ENCODE data around the gene UTP15. TPM values are rescaled to one million over a fixed set of nuclear protein-coding genes. Genes with fewer than 3 reads are reported as not detected.

The UTP15 gene
- total and polyA plus RNA-seq, 4 donors = 4.4 to 22.1 (median 12.3) TPM

- H3K4me3 ChIP-seq = no peak overlapping the region
- peaks cover 0 to 8% (median 6%) of the 10 kb centered on the region in 5 donors for H3K4me1 ChIP-seq (ENCODE audit: control insufficient read depth in 5 of 5, insufficient read depth in 5 of 5, low read length in 5 of 5)
Observed at GRCh38 chr5:73629456-73629855, 63.9 kb downstream of the UTP15 start.

GRCh38 chr5:73630765-73631164 lies 65.2 kb downstream of the UTP15 start:
- Histone ChIP-seq H3K27me3 (ENCODE audit: control insufficient read depth in 3 of 3, insufficient read depth in 3 of 3, low read length in 2 of 3) (peaks cover 0 to 23% (median 8%) of the 10 kb centered on the region in 3 donors), H3K4me1 (ENCODE audit: control insufficient read depth in 5 of 5, insufficient read depth in 5 of 5, low read length in 5 of 5) (peaks cover 0 to 8% (median 4%) of the 10 kb centered on the region in 5 donors), H3K9ac (ENCODE audit: insufficient read depth in 1 of 2, low read length in 2 of 2) (no peak overlapping the region), H3K36me3 (ENCODE audit: control insufficient read depth in 4 of 4, insufficient read depth in 4 of 4, low read length in 4 of 4) (no peaks in the 10 kb centered on the region), H3K9me3 (ENCODE audit: control insufficient read depth in 4 of 4, insufficient read depth in 3 of 4, low read length in 3 of 4) (no peaks in the 10 kb centered on the region), H3K27ac (ENCODE audit: low read depth in 1 of 2, low read length in 1 of 2) (no peak overlapping the region), H3K4me3 (no peak overlapping the region)
- DNase-seq (no peak), ATAC-seq (ENCODE audit: insufficient read depth, low FRiP score) (no peak)
- no peak for TF ChIP-seq CTCF (IDR thresholded peaks at IDR 0.05; ENCODE audit: control extremely low read depth, extremely low read depth)

More at GRCh38 chr5:73629456-73629855, 63.9 kb downstream of the UTP15 start:
- Histone ChIP-seq H3K9ac (ENCODE audit: insufficient read depth in 1 of 2, low read length in 2 of 2) (no peak overlapping the region), H3K36me3 (ENCODE audit: control insufficient read depth in 4 of 4, insufficient read depth in 4 of 4, low read length in 4 of 4) (no peaks in the 10 kb centered on the region), H3K9me3 (ENCODE audit: control insufficient read depth in 4 of 4, insufficient read depth in 3 of 4, low read length in 3 of 4) (no peaks in the 10 kb centered on the region), H3K27me3 (ENCODE audit: control insufficient read depth in 3 of 3, insufficient read depth in 3 of 3, low read length in 2 of 3) (peaks cover 0 to 27% (median 8%) of the 10 kb centered on the region in 3 donors), H3K27ac (ENCODE audit: low read depth in 1 of 2, low read length in 1 of 2) (no peak overlapping the region)
- ATAC-seq (ENCODE audit: insufficient read depth, low FRiP score) = no peak
- DNase-seq = no peak
- no peak for TF ChIP-seq CTCF (IDR thresholded peaks at IDR 0.05; ENCODE audit: control extremely low read depth, extremely low read depth)

- Histone ChIP-seq H3K9me3 (ENCODE audit: control insufficient read depth in 4 of 4, insufficient read depth in 3 of 4, low read length in 3 of 4) (no peaks in the 10 kb centered on the region), H3K27ac (ENCODE audit: low read depth in 1 of 2, low read length in 1 of 2) (no peak overlapping the region), H3K4me1 (ENCODE audit: control insufficient read depth in 5 of 5, insufficient read depth in 5 of 5, low read length in 5 of 5) (peaks cover 0 to 4% (median 3%) of the 10 kb centered on the region in 5 donors), H3K9ac (ENCODE audit: insufficient read depth in 1 of 2, low read length in 2 of 2) (no peak overlapping the region), H3K27me3 (ENCODE audit: control insufficient read depth in 3 of 3, insufficient read depth in 3 of 3, low read length in 2 of 3) (peaks cover 0 to 20% (median 8%) of the 10 kb centered on the region in 3 donors), H3K36me3 (ENCODE audit: control insufficient read depth in 4 of 4, insufficient read depth in 4 of 4, low read length in 4 of 4) (no peaks in the 10 kb centered on the region), H3K4me3 (no peak overlapping the region)
- ATAC-seq (ENCODE audit: insufficient read depth, low FRiP score) (no peak), DNase-seq (no peak)
- no peak for TF ChIP-seq CTCF (IDR thresholded peaks at IDR 0.05; ENCODE audit: control extremely low read depth, extremely low read depth)
Observed at GRCh38 chr5:73631500-73631899, 66.0 kb downstream of the UTP15 start.

Other genes with a start within 250 kb of the UTP15 start
- gene FOXD1, start 117.0 kb upstream of the UTP15 start, total RNA-seq = under 1 TPM; 0.37 to 0.46 TPM
- gene FOXD1, start 117.0 kb upstream of the UTP15 start, polyA plus RNA-seq = under 1 TPM; 0.20 to 0.22 TPM
- gene BTF3, start 67.3 kb upstream of the UTP15 start, total RNA-seq = 100 to 1,000 TPM; 370 to 527 TPM
- gene BTF3, start 67.3 kb upstream of the UTP15 start, polyA plus RNA-seq = 100 to 1,000 TPM; 504 to 645 TPM
- 10 to 100 TPM; 15.6 to 60.6 TPM for gene ANKRA2, start 104 bp upstream of the UTP15 start, total RNA-seq
- gene ANKRA2, start 104 bp upstream of the UTP15 start, polyA plus RNA-seq = 10 to 100 TPM; 12.6 to 27.3 TPM
- gene ARHGEF28, start 60.5 kb downstream of the UTP15 start, total RNA-seq = 10 to 100 TPM; 13.0 TPM
- 1 to 10 TPM; 3.0 to 7.0 TPM for gene ARHGEF28, start 60.5 kb downstream of the UTP15 start, polyA plus RNA-seq

All from lung (tissue), 12 donors.